Natural killer cell treated with Interleukin-12 subunit alpha and Interleukin-12 subunit beta and Interleukin-15 and Interleukin-18, amount 100 ng/mL, for 72 hours (primary cell): ENCODE data around the gene NOTCH3. TPM values are rescaled to one million over a fixed set of nuclear protein-coding genes. Genes with fewer than 3 reads are reported as not detected.
A peak's percentile ranks its signal among the peaks of the same experiment; 100 is the strongest.

ENCODE experiments used
- ATAC-seq, 2 donors: fragments of 150-1000 bp; cut with Tn5 transposase in 1 of 2; sonication (Bioruptor Pico), chemical (Tn5 transposase) in 1 of 2; 2 replicates each; pipeline ENCODE4 v1.10.0; 2021
- DNase-seq: peaks from one replicate; pipeline ENCODE4 v3.0.0; 2022; ENCODE audit warnings: low spot score
- H3K27ac Mint-ChIP-seq, 2 donors: 1 replicate in 1 of 2; 2 replicates in 1 of 2; pipeline ENCODE4 v1.8.0; 2022; ENCODE audit warnings: mixed read lengths in 2 of 2, mild to moderate bottlenecking in 1 of 2, moderate library complexity in 1 of 2
- H3K27me3 Mint-ChIP-seq, 2 donors: 1 replicate in 1 of 2; 2 replicates in 1 of 2; pipeline ENCODE4 v1.8.0; 2022; ENCODE audit warnings: mixed read lengths in 2 of 2
- H3K36me3 Mint-ChIP-seq: one replicate; pipeline ENCODE4 v1.8.0; 2022; ENCODE audit warnings: mixed read lengths
- H3K4me1 Mint-ChIP-seq, 2 donors: 1 replicate in 1 of 2; 2 replicates in 1 of 2; pipeline ENCODE4 v1.8.0; 2022; ENCODE audit warnings: low read depth in 2 of 2, mixed read lengths in 2 of 2, mild to moderate bottlenecking in 1 of 2
- H3K4me3 Mint-ChIP-seq: one replicate; pipeline ENCODE4 v1.8.0; 2022; ENCODE audit warnings: mixed read lengths
- H3K9me3 Mint-ChIP-seq: 2 replicates; pipeline ENCODE4 v1.8.0; 2022; ENCODE audit warnings: mixed read lengths
- total RNA-seq, 2 donors: library from RNA; stranded (reverse); gene quantifications; one replicate each; pipeline ENCODE4 v1.2.3, GENCODE V29; 2022

NOTCH3 gene
- total RNA-seq, 2 donors from 2014 or later: not detected

DNA sequence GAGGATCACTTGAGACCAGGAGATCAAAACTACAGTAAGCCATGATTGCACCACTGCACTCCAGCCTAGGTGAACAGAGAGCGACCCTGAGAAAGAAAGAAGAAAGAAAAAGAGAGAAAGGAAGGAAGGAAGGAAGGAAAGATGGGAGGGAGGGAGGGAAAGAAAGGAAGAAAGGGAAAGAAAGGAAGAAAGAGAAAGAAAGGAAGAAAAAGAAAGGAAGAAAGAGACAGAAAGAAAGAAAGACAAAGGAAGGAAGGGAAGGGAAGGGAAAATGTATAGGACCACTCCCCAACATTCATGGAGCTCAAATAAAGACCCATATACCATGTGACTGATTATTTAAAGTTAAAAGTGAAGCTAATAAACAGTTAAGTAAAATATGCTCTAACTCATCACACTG is 53.7 kb downstream of the NOTCH3 start:
- Mint-ChIP-seq H3K4me3 (no peak overlapping the region), H3K36me3 (no peaks in the 10 kb centered on the region), H3K27ac (no peak overlapping the region), H3K27me3 (peaks cover 5 to 7% of the 10 kb centered on the region in 2 donors), H3K9me3 (no peaks in the 10 kb centered on the region), H3K4me1 (peaks cover 0 to 3% of the 10 kb centered on the region in 2 donors)
- ATAC-seq (no peak), DNase-seq (no peak)

- DNase-seq: no peak
- Mint-ChIP-seq H3K27ac (no peak overlapping the region), H3K36me3 (peaks cover 5% of the 10 kb centered on the region), H3K4me1 (no peaks in the 10 kb centered on the region), H3K27me3 (peaks cover 13% of the 10 kb centered on the region in 2 donors), H3K9me3 (no peaks in the 10 kb centered on the region), H3K4me3 (no peak overlapping the region)
- ATAC-seq: no peak
These were observed 56.6 kb downstream of the NOTCH3 start for GRCh38 chr19:15144046-15144646.

DNA sequence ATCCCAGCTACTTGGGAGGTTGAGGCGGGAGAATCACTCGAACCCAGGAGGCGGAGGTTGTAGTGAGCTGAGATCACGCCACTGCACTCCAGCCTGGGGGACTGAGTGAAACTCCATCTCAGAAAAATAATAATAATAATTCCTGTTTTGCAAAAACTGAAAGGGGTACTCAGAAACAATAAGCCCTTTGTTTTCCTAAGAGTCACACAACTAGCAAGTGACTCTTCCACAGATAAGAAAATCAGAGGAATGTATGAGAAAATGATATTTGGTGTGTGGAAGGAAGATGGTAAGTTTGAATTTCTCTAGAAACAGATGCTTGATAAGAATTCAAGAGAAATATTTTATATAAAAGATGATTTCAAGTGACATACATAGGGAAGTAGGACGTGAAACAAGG is 58.5 kb downstream of the NOTCH3 start:
- Mint-ChIP-seq H3K27ac (no peak overlapping the region), H3K36me3 (peaks cover 13% of the 10 kb centered on the region), H3K9me3 (no peaks in the 10 kb centered on the region), H3K27me3 (peaks cover 13 to 16% of the 10 kb centered on the region in 2 donors), H3K4me3 (no peak overlapping the region), H3K4me1 (no peaks in the 10 kb centered on the region)
- DNase-seq (no peak), ATAC-seq (no peak)

- peaks cover 19 to 23% of the 10 kb centered on the region in 2 donors for H3K27me3 Mint-ChIP-seq
- ATAC-seq (no peak), DNase-seq (no peak)
- H3K36me3 Mint-ChIP-seq: peaks cover 13% of the 10 kb centered on the region
- no peak overlapping the region for H3K4me3 Mint-ChIP-seq
- H3K9me3 Mint-ChIP-seq: no peaks in the 10 kb centered on the region
- peaks cover 0 to 2% of the 10 kb centered on the region in 2 donors for H3K4me1 Mint-ChIP-seq
- no peak overlapping the region for H3K27ac Mint-ChIP-seq
These were observed 59.7 kb downstream of the NOTCH3 start for GRCh38 chr19:15141143-15141542.

DNA sequence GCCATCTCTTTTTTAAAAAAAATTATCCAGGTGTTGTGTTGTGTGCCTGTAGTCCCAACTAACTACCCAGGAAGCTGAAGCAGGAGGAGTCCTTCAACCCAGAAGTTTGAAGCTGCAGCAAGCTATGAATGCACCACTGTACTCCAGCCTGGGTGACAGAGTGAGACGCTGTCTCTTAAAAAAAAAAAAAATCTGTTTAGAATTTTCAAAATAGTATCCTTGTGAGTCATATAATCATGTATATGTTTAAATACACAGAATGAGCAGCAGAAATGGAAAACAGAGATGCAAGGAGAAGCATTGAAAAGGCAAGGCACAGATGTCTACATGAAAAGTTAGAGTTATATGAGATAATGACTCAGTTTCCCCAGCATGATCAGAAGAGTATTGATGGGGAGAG is 62.4 kb downstream of the NOTCH3 start:
- peaks cover 13 to 18% of the 10 kb centered on the region in 2 donors for H3K27me3 Mint-ChIP-seq
- H3K36me3 Mint-ChIP-seq: peaks cover 13% of the 10 kb centered on the region
- H3K27ac Mint-ChIP-seq: no peak overlapping the region
- peaks cover 0 to 2% of the 10 kb centered on the region in 2 donors for H3K4me1 Mint-ChIP-seq
- H3K9me3 Mint-ChIP-seq: no peaks in the 10 kb centered on the region
- no peak overlapping the region for H3K4me3 Mint-ChIP-seq
- DNase-seq (no peak), ATAC-seq (no peak)

- Mint-ChIP-seq H3K9me3 (no peaks in the 10 kb centered on the region), H3K27me3 (peaks cover 13 to 18% of the 10 kb centered on the region in 2 donors), H3K36me3 (peaks cover 13% of the 10 kb centered on the region), H3K4me1 (peaks cover 0 to 2% of the 10 kb centered on the region in 2 donors), H3K4me3 (no peak overlapping the region), H3K27ac (no peak overlapping the region)
- no peak for DNase-seq
- no peak for ATAC-seq
These were observed 63.0 kb downstream of the NOTCH3 start for GRCh38 chr19:15137777-15138176.

DNA sequence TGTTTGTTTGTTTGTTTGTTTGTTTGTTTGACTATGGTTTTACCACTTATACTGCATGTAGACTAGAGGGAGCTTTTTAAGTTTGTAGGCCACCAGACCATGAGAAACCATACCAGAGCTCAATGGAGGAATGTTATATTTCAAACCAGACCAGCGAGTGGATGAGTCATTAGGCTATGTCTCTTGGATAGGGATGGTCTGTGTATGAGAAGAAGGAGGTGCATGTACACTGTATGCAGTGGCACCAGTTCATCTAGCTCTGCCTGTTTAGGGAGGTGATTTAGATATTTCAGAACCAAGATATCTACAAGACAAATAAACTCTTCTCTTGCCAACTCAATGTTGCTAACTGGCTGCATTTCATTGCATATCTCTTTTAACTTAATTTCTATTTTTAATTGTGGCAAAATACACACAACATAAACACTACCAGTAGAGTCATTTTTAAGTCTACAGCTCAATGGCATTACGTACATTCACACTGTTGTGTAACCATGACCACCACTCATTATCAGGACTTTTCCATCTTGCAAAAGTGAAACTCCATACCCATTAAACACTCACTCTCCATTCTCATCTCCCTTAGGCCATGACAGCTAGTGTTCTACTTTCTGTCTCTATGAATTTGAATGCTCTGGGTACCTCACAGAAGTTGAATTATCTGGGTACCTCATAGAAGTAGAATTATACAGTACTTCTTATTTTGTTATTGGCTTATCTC is 64.4 kb downstream of the NOTCH3 start:
- Mint-ChIP-seq H3K27ac (no peak overlapping the region), H3K36me3 (peaks cover 13% of the 10 kb centered on the region), H3K4me1 (peaks cover 0 to 2% of the 10 kb centered on the region in 2 donors), H3K27me3 (peaks cover 9 to 16% of the 10 kb centered on the region in 2 donors), H3K9me3 (no peaks in the 10 kb centered on the region), H3K4me3 (no peak overlapping the region)
- DNase-seq: no peak
- no peak for ATAC-seq

DNA sequence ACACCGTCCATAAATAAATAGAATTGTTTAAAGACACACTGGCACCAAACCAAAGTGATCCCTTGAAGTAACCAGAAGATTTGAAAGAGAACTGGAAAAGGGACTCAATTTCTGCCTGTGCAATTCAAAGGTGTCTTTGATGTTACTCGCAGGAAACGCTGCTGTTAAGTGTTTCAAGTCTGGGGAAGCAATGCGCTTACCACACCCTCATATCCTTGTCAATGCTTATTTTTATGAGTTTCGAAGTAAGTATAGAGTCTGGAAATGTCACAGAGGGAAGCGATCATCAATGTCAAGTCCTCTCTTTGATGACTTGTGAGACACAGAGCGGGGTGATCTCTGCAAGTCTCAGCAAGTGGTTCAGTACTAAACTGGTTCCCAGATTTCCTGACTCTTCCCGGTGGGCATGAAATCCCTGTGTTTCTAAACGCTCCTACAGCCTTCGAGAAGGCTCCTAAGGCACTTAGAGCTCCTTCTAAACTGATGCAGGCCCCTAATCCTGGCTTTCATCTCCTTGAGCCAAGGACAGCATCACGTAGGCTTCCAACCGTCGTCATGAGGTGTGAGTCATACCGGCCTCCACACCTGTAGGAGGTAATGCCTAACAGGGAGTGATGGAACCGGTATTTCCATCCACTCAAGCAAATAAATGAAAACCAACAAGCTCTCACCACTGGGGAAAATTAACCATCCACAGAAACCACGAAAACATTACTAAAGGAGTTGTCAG is 70.8 kb downstream of the NOTCH3 start:
- no peaks in the 10 kb centered on the region for H3K36me3 Mint-ChIP-seq
- DNase-seq (no peak), ATAC-seq (no peak)
- no peak overlapping the region for H3K4me3 Mint-ChIP-seq
- H3K27ac Mint-ChIP-seq: no peak overlapping the region
- no peaks in the 10 kb centered on the region for H3K9me3 Mint-ChIP-seq
- peaks cover 0 to 5% of the 10 kb centered on the region in 2 donors for H3K27me3 Mint-ChIP-seq
- peaks cover 5 to 8% of the 10 kb centered on the region in 2 donors for H3K4me1 Mint-ChIP-seq

DNA sequence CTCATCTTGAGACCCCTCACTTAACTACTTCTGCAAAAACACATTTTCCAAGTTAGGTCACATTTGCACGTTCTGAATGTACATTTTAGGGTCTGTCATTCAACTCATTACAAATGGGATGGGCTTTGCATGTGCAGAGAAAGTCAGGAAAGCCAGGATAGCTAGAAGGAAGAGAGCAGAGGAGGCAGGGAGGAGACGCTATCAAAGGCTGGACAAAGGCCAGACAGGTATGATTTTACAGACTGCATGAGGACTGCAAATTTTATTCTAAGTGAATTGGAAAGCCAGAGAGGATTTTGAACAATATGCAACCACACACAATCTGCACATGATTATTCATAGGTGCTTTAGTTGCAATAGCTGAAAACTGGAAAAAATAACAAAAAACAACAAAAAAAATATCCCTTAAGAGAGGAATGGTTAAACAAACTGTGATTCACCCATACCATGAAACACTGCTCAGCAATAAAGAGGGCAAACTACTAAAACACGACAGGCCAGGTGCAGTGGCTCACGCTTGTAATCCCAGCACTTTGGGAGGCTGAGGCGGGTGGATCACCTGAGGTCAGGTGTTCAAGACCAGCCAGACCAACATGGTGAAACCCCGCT is 72.5 kb downstream of the NOTCH3 start:
- Mint-ChIP-seq H3K27ac (peak overlapping the region in 1 of 2 donors; percentile 10), H3K36me3 (no peaks in the 10 kb centered on the region), H3K4me1 (peaks cover 14% of the 10 kb centered on the region in 2 donors), H3K4me3 (no peak overlapping the region), H3K27me3 (peaks cover 0 to 5% of the 10 kb centered on the region in 2 donors), H3K9me3 (no peaks in the 10 kb centered on the region)
- ATAC-seq (no peak), DNase-seq (no peak)

DNA sequence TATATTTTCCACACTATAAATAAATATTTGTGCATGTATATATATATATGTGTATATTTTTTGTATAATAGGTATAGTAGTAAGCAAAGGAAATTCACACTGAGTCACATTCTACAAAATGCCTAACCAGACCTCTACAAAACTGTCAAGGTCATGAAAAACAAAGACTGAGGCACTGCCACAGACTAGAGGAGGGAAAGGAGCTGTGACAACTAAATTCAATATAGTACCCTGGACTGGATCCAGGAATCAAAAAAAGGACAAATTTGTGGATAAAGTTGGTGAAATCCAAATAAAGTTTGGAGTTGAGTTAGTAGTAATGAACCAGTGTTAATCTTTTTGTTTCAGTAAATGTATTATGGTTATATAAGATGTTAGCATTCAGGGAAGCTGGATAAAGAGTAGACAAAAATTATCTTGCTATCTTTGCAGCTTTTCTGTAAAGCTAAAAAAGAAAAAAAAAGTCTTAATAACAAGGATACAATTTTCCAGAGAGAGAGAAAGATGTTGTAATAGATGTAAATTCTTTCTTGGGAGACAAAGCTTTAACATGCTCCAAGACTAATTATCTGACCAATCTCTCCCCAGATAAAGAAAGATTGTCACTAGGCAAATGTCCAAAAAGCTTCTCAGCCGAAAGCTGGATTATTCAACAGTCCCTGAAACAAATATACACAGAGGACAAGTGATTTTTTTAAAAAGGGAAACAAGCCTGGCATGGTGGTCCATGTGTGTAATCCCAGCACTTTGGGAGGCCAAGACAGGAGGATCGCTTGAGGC is 74.5 kb downstream of the NOTCH3 start:
- Mint-ChIP-seq H3K36me3 (no peaks in the 10 kb centered on the region), H3K4me3 (peak overlapping the region; percentile 92), H3K9me3 (no peaks in the 10 kb centered on the region), H3K4me1 (peaks cover 14 to 17% of the 10 kb centered on the region in 2 donors), H3K27ac (peak overlapping the region; percentile 85 to 96), H3K27me3 (peaks cover 0 to 2% of the 10 kb centered on the region in 2 donors)
- no peak for ATAC-seq
- no peak for DNase-seq

GRCh38 chr19:15125232-15126067 is 75.3 kb downstream of the NOTCH3 start:
- peak; percentile 99 for DNase-seq
- peak overlapping the region; percentile 85 to 96 for H3K27ac Mint-ChIP-seq
- peak overlapping the region; percentile 92 for H3K4me3 Mint-ChIP-seq
- no peaks in the 10 kb centered on the region for H3K9me3 Mint-ChIP-seq
- H3K36me3 Mint-ChIP-seq: no peaks in the 10 kb centered on the region
- H3K4me1 Mint-ChIP-seq: peaks cover 14 to 19% of the 10 kb centered on the region in 2 donors
- ATAC-seq: peak; percentile 96
- peaks cover 0 to 2% of the 10 kb centered on the region in 2 donors for H3K27me3 Mint-ChIP-seq

GRCh38 chr19:15124572-15125231 is 76.1 kb downstream of the NOTCH3 start:
- peaks cover 0 to 2% of the 10 kb centered on the region in 2 donors for H3K27me3 Mint-ChIP-seq
- DNase-seq: no peak
- H3K36me3 Mint-ChIP-seq: no peaks in the 10 kb centered on the region
- H3K4me1 Mint-ChIP-seq: peaks cover 14 to 19% of the 10 kb centered on the region in 2 donors
- no peak for ATAC-seq
- peak overlapping the region; percentile 92 for H3K4me3 Mint-ChIP-seq
- no peaks in the 10 kb centered on the region for H3K9me3 Mint-ChIP-seq
- peak overlapping the region; percentile 85 to 96 for H3K27ac Mint-ChIP-seq
